HG03378 (cell line): ENCODE data around the gene PHF12.
"Not testable (repeated sequence)": the region's sequence is repeated elsewhere in the genome, so short reads cannot be mapped to it uniquely, and the experiment has no call there.

Source experiments
- ATAC-seq: cut with Tn5 transposase; IDR thresholded peaks from one replicate; pipeline ENCODE4 v1.9.1; 2021; ENCODE audit warnings: mild to moderate bottlenecking, moderate library complexity; ENCODE audit not compliant: unreplicated experiment

Gene PHF12

GRCh38 chr17:28935744-28936460 is 15.4 kb downstream of the PHF12 start:
- no peak for ATAC-seq

- not testable (repeated sequence) for ATAC-seq
Measured at GRCh38 chr17:28934508-28934907, 16.8 kb downstream of the PHF12 start.

DNA sequence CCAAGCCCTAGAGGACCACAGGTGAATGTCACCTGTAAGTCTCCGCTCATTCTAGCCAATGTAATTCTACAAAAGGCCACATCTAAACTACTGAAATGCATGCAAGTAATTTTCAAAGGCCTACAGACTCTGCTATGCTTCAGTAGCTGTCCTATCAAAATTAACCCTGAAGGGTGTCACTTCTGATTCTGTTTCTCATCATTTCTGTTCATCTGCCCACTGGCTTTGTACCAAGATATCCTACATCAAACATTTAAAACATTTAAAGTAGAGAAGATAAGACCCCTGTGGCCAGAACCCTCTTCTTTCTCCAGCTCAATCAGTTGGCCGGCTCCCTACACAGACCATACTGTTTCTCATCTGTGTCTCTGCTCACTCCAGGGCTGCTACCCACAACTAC is 21.5 kb downstream of the PHF12 start:
- ATAC-seq: no peak

- no peak for ATAC-seq
Measured at GRCh38 chr17:28928061-28928460, 23.3 kb downstream of the PHF12 start.

GRCh38 chr17:28926786-28927185 is 24.5 kb downstream of the PHF12 start:
- ATAC-seq: no peak

DNA sequence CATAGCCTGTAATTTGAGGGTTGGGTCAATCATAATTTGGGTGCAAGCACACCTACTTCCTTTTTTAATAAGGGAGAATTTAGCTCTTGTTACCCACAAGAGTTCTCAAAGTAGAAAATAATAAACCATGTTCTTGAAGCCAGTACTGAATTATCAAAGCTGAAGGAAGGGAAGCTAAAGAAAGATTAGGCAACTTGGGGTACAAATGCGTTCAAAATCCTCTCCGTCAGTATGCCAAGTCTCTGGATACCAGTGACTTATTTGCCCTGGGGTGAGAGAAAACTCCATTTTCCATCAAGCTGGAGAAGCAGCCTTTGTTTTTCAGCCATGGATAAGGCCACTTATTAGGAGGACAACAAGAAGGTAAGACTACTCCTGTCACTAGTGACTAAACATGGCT is 25.0 kb downstream of the PHF12 start:
- ATAC-seq: no peak

GRCh38 chr17:28925912-28926365 is 25.4 kb downstream of the PHF12 start:
- ATAC-seq: no peak

DNA sequence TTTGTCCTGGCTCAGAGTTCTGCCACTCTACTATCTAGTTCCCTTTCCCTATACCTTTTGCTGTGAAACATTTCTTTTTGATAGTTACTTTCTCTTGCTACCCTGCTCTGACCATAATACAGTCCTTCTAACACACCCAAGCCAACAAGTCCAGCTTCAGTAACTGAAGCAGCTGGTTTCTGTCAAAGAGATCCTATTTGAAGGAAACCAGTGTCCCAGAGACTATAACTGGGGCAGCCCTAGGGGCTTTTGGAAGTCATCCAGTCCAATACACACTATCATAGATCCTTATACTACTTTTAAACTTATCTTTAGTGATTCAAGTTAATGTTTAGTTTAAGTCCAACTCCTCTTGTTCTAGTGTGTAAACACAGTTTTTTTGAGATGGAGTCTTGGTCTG is 31.1 kb downstream of the PHF12 start:
- no peak for ATAC-seq

DNA sequence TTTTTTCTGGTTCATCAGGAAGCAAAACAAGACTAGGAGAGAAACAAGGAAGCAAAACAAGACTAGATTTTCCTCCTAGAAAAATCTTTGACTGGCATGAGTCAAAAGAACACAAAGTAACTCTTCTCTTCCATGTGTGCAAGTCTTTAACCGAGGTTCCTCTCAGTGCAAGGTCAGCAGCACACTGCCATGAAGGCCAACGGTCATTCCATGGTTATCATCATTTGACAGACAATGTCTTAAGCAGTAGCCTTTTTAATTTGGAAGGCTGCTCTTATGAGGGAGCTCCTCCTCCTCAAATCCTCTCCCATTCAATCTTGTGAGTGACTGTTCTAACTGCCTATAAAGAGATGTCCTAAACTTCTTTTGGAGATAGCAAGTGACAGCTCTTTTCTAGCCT is 33.0 kb downstream of the PHF12 start:
- no peak for ATAC-seq

- ATAC-seq: no peak
Measured at GRCh38 chr17:28917465-28917864, 33.9 kb downstream of the PHF12 start.

GRCh38 chr17:28917029-28917428 is 34.3 kb downstream of the PHF12 start:
- ATAC-seq: no peak

DNA sequence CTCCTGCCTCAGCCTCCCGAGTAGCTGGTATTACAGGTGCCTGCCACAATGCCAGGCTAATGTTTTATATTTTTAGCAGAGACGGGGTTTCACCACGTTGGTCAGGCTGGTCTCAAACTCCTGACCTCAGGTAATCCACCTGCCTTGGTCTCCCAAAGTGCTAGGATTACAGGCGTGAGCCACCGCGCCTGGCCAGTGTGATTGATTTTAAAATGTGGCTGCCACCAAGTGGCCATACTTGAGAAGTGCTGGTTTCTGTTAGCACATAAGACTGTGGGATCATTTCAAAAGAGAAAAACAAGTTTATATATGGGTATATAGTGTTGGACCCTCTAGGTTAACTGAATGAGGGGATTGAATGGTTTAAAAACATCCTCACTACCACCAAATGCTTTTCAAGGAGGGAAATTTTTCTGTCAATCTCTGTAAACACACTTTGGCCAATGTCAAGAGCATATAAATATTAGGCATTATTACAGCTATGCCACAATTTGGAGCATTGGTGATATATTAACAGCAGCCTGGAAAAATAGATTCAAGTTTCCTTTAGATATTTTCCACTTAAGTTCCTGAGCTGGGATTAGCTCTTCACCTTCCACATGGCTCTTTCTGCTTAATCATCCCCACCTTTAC is 34.9 kb downstream of the PHF12 start:
- ATAC-seq: no peak

DNA sequence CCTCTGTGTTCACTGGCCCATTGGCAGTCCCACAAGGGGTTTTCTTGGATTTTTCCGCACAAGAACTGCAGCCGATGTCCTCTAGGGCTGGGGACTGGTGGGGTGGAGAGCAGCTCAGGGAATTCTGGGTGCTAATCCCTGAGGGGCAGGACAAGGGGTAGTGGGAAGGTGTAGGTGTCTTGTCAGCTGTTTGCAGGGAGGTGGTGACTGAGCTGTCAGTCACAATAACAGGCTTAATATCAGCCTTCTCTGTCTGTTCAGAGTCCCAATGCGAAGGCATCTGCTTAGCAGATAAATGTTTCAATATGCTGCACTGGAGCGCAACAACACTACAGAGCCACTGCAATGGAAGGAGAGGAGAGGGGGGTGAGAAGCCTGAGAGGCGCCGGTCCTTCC is 38.4 kb downstream of the PHF12 start:
- ATAC-seq: no peak

DNA sequence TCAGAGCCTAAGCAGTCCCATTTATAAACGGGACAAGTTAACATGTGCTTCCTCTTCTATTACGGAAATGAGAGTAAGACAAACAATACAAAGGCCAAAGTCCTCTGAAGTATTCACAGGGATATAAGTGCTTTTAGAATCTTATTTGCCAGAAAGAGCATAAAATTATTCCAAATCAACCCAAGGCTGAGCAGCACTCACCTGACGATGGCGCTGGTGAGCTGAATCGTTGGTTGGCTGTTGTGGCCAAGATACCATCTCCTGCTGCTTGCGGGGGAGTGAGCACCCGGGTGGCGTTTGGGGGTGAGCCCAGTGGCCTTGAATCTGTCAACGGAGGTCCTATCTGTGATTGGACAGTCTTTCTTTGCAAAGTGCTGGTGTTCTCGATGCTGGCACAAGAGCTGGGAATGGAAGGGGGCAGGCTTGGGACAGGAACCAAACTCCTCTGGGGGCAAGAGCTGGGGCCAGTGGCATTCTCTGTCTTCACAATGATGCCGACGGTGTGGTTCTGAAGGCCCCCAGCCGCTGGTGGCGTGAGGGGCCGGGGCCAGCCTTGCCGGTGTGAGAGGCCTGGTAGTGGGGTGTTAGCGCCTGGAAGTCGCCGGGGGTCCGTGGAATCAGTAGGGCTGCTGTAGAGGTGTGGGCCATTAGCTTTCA is 38.9 kb downstream of the PHF12 start:
- ATAC-seq: no peak

DNA sequence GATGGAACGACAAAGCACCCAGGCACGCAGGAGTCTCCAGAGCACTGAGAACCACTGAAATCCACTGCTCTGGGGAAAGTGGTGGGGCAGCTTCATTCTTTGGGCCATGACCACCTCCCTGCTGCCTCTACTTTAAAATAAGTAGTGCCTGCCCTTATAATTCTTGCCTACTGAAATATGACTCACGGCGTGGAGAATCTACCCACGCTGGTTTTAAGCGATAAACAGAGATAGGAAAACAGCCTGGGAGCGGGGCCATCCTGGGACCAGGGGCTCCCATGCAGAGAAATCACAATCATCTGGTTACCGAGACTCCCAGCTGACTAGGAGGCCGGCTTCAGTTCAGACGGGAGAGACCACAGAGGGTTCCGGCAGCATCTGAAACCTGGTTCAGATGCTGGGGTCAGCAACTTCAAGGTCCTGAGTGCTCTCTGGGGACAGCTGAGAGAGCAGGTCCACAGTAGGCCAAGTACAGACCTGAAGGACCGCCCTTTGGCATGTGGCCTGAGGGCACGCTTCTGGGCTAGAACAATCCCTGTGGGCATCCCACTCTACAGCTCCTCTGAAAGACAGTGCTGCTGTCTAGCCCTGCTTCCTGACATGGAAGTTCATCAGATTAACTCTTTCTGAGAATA is 39.8 kb downstream of the PHF12 start:
- no peak for ATAC-seq

- ATAC-seq: no peak
Measured at GRCh38 chr17:28910534-28910933, 40.8 kb downstream of the PHF12 start.

DNA sequence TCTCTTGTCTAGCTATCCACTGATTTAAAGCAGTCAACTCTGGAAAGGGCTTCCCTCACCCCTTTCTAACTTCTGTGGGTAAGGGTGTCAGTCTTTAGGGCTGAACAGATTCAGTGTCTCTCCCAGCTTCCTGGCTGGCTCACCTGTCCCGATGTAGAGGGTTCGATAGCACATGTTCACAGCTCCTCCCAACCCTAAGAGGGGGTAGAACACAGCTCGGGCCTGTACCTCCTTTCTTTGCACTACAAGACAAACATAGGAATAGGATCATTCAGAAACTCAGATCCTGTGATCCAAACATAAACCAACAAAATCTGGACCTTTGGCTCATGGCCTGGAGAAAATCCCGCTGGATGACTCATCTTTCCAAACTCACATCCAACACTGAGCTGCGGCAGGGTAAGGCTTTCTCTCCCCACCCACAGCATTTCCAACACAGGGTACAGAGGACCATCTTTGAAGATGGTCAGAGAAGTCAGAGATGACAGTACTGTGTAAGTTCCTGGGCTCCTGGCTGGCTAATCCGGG is 42.6 kb downstream of the PHF12 start:
- ATAC-seq: no peak

GRCh38 chr17:28907709-28908475 is 43.4 kb downstream of the PHF12 start:
- no peak for ATAC-seq

DNA sequence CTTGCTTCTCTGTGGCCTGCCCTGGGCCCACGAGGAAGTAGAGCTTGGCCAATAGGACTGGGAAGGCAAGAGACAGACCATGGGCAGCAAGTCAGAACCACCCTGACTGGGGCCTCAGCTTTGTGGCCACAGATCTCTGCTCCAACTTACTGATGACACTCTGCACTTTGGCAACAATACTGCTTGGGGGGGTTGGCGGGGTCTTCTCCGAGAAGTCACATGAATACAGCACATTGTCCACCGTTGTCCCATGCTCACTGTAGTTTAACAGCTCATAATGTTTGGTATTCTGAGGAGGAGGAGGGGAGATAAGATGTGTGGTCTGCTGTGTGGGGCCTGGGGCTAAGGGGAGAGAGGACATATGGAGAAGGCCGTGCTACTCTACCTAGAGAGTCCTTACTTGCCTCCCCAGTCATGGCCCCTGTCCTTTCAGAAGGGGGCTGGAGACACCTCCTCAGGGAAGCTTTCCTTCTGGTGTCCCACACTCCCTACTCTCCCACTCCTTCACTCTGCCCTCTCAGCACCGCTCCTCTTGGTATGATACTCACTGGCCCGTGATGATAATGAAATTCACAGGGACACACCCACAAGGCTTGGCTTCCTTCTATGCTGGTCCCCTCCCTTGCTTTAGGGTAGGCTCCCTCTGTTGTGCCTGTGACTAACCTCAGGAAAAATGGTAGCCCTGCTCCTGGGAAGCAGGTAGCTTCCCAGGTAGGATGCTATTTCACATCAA is 44.4 kb downstream of the PHF12 start:
- ATAC-seq: no peak

DNA sequence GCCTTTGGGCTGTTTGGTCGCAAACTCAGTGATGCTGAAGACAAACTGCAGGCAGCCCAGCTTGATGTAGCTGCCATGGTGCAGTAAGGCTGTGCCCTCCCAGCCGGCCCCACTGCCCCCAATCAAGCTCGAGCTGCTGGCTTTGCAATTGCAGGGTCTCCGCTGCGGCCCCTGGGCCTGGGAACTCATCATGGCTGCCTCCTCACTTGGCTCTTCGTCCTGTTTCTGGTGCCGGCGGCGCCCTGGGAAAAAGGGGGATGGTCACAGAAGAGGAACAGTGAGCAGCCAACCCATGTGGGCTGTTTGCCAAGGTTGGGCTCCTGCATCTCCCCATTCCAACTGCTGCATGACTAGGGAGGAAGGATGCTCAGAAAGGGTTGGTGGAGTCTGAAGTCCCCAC is 45.0 kb downstream of the PHF12 start:
- ATAC-seq: no peak
